IMR-90 (cell line): ENCODE measurements around the gene NEK6. TPM values are rescaled to one million over a fixed set of nuclear protein-coding genes. Genes with fewer than 3 reads are reported as not detected.

ENCODE experiments used
- ATAC-seq: fragments of 200-7000 bp; cut with Tn5 transposase; 2 replicates; pipeline ENCODE4 v1.9.1; 2020; ENCODE audit warnings: low read depth, mild to moderate bottlenecking, moderate library complexity
- BruUV-seq: library from RNA; stranded (reverse); fragments of 400-500 nt; replicated peaks from 2 replicates; lab custom pipeline; 2021; lab: Mats Ljungman, UMichigan
- CTCF ChIA-PET: fragments of 300-600 bp; formaldehyde crosslinking; extraction: SDS; loops from one replicate; lab custom pipeline; 2021; ENCODE audit warnings: antibody characterized with exemption; lab: Yijun Ruan, JAX
- POLR2A ChIA-PET: fragments of 300-600 bp; sonication (Branson Sonifier 250); formaldehyde crosslinking; loops from one replicate; lab custom pipeline; 2022; ENCODE audit warnings: antibody characterized with exemption; ENCODE audit not compliant: unreplicated experiment; lab: Charles Lee
- DNase-seq: peaks from one replicate; pipeline ENCODE4 v3.0.0; 2013
- H2AFZ ChIP-seq: replicated peaks from 2 replicates; pipeline ENCODE3; 2013; ENCODE audit warnings: low read length, mild to moderate bottlenecking; ENCODE audit not compliant: poor library complexity
- H2AK5ac ChIP-seq: 2 replicates; pipeline ENCODE4 v1.6.1; 2013; ENCODE audit warnings: low read depth, low read length, inconsistent platforms
- H2AK9ac ChIP-seq: replicated peaks from 2 replicates; pipeline ENCODE3; 2013; ENCODE audit warnings: mild to moderate bottlenecking, low read depth, low read length, moderate library complexity; ENCODE audit not compliant: poor library complexity
- H2BK120ac ChIP-seq: 2 replicates; pipeline ENCODE4 v1.6.1; 2013; ENCODE audit warnings: low read depth, low read length, inconsistent platforms
- H2BK15ac ChIP-seq: 3 replicates; pipeline ENCODE4 v1.6.1; 2013; ENCODE audit warnings: low read depth, low read length, inconsistent platforms
- H2BK20ac ChIP-seq: 2 replicates; pipeline ENCODE4 v1.6.1; 2013; ENCODE audit warnings: low read depth, mild to moderate bottlenecking, inconsistent platforms, low read length, moderate library complexity
- H2BK5ac ChIP-seq: 2 replicates; pipeline ENCODE4 v1.6.1; 2013; ENCODE audit warnings: mild to moderate bottlenecking, low read depth, low read length, inconsistent platforms; ENCODE audit not compliant: poor library complexity, severe bottlenecking
- H3K14ac ChIP-seq: replicated peaks from 2 replicates; pipeline ENCODE4 v1.6.1; 2013; ENCODE audit warnings: low read depth, low read length, inconsistent platforms
- H3K18ac ChIP-seq: 2 replicates; pipeline ENCODE4 v1.6.1; 2013; ENCODE audit warnings: low read depth, low read length, control low read depth
- H3K23ac ChIP-seq: 2 replicates; pipeline ENCODE4 v1.6.1; 2013; ENCODE audit warnings: low read depth, low read length, inconsistent platforms
- H3K27ac ChIP-seq: 2 replicates; pipeline ENCODE4 v1.5.1; 2013; ENCODE audit warnings: mild to moderate bottlenecking, control low read depth, low read length; ENCODE audit not compliant: insufficient read depth
- H3K27me3 ChIP-seq: 2 replicates; pipeline ENCODE4 v1.6.1; 2013; ENCODE audit warnings: low read length; ENCODE audit not compliant: control insufficient read depth, insufficient read depth
- H3K36me3 ChIP-seq: 2 replicates; pipeline ENCODE4 v1.6.1; 2013; ENCODE audit warnings: low read length, mixed read lengths; ENCODE audit not compliant: control insufficient read depth, insufficient read depth
- H3K4ac ChIP-seq: 2 replicates; pipeline ENCODE4 v1.6.1; 2013; ENCODE audit warnings: low read depth, low read length, inconsistent platforms
- H3K4me1 ChIP-seq: 2 replicates; pipeline ENCODE4 v1.6.1; 2013; ENCODE audit warnings: low read length, mixed read lengths; ENCODE audit not compliant: control insufficient read depth, insufficient read depth
- H3K4me2 ChIP-seq: 2 replicates; pipeline ENCODE4 v1.6.1; 2013; ENCODE audit warnings: low read depth, mild to moderate bottlenecking, control low read depth, low read length, moderate library complexity
- H3K4me3 ChIP-seq: 2 replicates; pipeline ENCODE4 v1.5.1; 2013; ENCODE audit warnings: low read depth, mild to moderate bottlenecking, control low read depth, low read length, moderate library complexity; ENCODE audit not compliant: insufficient read depth
- H3K56ac ChIP-seq: 2 replicates; pipeline ENCODE4 v1.6.1; 2013; ENCODE audit warnings: low read length, inconsistent platforms; ENCODE audit not compliant: insufficient read depth; ENCODE audit errors: extremely low read depth
- H3K79me1 ChIP-seq, 2 experiments: 2 replicates each; pipeline ENCODE4 v1.6.1; 2013; ENCODE audit warnings: low read length in 2 of 2, inconsistent platforms in 1 of 2, low read depth in 1 of 2
- H3K9ac ChIP-seq: 2 replicates; pipeline ENCODE4 v1.6.1; 2013; ENCODE audit warnings: low read depth, low read length, control low read depth
- H3K9me1 ChIP-seq: 2 replicates; pipeline ENCODE4 v1.6.1; 2013; ENCODE audit warnings: low read length, inconsistent platforms; ENCODE audit not compliant: insufficient read depth
- H3K9me3 ChIP-seq: 2 replicates; pipeline ENCODE4 v1.6.1; 2013; ENCODE audit warnings: low read length; ENCODE audit not compliant: control insufficient read depth, insufficient read depth
- H4K20me1 ChIP-seq: 2 replicates; pipeline ENCODE4 v1.6.1; 2013; ENCODE audit warnings: low read length, inconsistent platforms; ENCODE audit not compliant: insufficient read depth
- H4K5ac ChIP-seq: 2 replicates; pipeline ENCODE4 v1.6.1; 2013; ENCODE audit warnings: mild to moderate bottlenecking, low read depth, low read length, control low read depth
- H4K8ac ChIP-seq, 2 experiments: 2 replicates each; pipeline ENCODE4 v1.6.1; 2013; ENCODE audit warnings: low read depth in 2 of 2, low read length in 2 of 2, control low read depth in 1 of 2, inconsistent platforms in 1 of 2
- H4K91ac ChIP-seq: 2 replicates; pipeline ENCODE4 v1.6.1; 2013; ENCODE audit warnings: low read depth, low read length, inconsistent platforms; ENCODE audit not compliant: insufficient read depth
- BHLHE40 ChIP-seq: fragments of 150-350 bp; IDR thresholded peaks from 2 replicates; pipeline ENCODE4 v1.6.1; 2016; ENCODE audit warnings: mild to moderate bottlenecking, low read depth, low read length
- CEBPB ChIP-seq: IDR thresholded peaks from 2 replicates; pipeline ENCODE4 v1.6.1; 2012; ENCODE audit warnings: low read depth, low read length, improper control_type of control experiment
- CHD1 ChIP-seq: IDR thresholded peaks from 2 replicates; pipeline ENCODE4 v1.6.1; 2012; ENCODE audit warnings: low read depth, low read length, improper control_type of control experiment
- ELK1 ChIP-seq: fragments of 150-350 bp; IDR thresholded peaks from 2 replicates; pipeline ENCODE4 v1.6.1; 2016; ENCODE audit warnings: low read depth, mild to moderate bottlenecking, low read length, moderate library complexity, borderline replicate concordance
- FOS ChIP-seq: fragments of 150-350 bp; IDR thresholded peaks from 2 replicates; pipeline ENCODE4 v1.6.1; 2016; ENCODE audit warnings: low read depth, low read length
- MAFK ChIP-seq: IDR thresholded peaks from 2 replicates; pipeline ENCODE4 v1.6.1; 2012; ENCODE audit warnings: low read depth, low read length, improper control_type of control experiment
- RFX5 ChIP-seq: IDR thresholded peaks from 2 replicates; pipeline ENCODE4 v1.8.0; 2012; ENCODE audit warnings: low read depth, mild to moderate bottlenecking, low read length, moderate library complexity
- USF2 ChIP-seq: fragments of 150-350 bp; IDR thresholded peaks from 2 replicates; pipeline ENCODE4 v1.6.1; 2017; ENCODE audit warnings: mild to moderate bottlenecking, antibody characterized with exemption, low read length, low read depth
- WGBS, 2 experiments: methylation state at CpG; one replicate each; pipeline versions ENCODE4 v1.1.5 to v1.1.7; 2013; ENCODE audit warnings: missing lambda C conversion rate in 2 of 2; ENCODE audit not compliant: insufficient read length in 1 of 2; ENCODE audit errors: extremely low coverage in 2 of 2; 5-methylcytosine and 5-hydroxymethylcytosine counted together
- dilution Hi-C: fragments of 300-500 bp; cut with HindIII; formaldehyde crosslinking; loops from one replicate; pipeline ENCODE4 v1.14.3; 2018; ENCODE audit warnings: low sequenced_read_pairs; ENCODE audit not compliant: unreplicated experiment
- in situ Hi-C: fragments of 300-500 bp; cut with MboI; formaldehyde crosslinking; loops from 3 replicates; pipeline ENCODE4 v1.14.3; 2019; ENCODE audit warnings: low sequenced_read_pairs, inconsistent platforms, mixed read lengths
- intact Hi-C: fragments of 100-400 bp; cut with micrococcal nuclease; formaldehyde crosslinking; loops from 2 replicates; pipeline ENCODE4 v1.10.0; 2022
- polyA plus RNA-seq, 3 experiments: library from polyadenylated mRNA; depleted of rRNA; stranded (reverse); fragments of >200 nt; gene quantifications; 2 replicates each; pipeline ENCODE4 v1.2.3, GENCODE V29; 2012; ENCODE audit warnings: low replicate concordance in 1 of 3
- total RNA-seq: library from RNA; depleted of rRNA; stranded (reverse); fragments of >200 nt; gene quantifications from 2 replicates; pipeline ENCODE4 v1.2.3, GENCODE V29; 2012

The NEK6 gene
- total and polyA plus RNA-seq, 2 of the 4 experiments (the other 2 are of a cell fraction) = 79.9 to 112 TPM

GRCh38 chr9:124353166-124353768 is 95.5 kb downstream of the NEK6 start:
- H2BK20ac ChIP-seq = no peak overlapping the region; the same call in 1 of the 2 replicates
- no peak overlapping the region for H2BK120ac ChIP-seq
- dilution Hi-C loops (no loop called here), intact Hi-C loops (no loop called here), in situ Hi-C loops (no loop called here)
- peaks cover 82% of the 10 kb centered on the region for H3K36me3 ChIP-seq
- H3K9me1 ChIP-seq = peaks cover 33% of the 10 kb centered on the region
- H2BK15ac ChIP-seq = no peak overlapping the region
- no peak overlapping the region for H3K4me2 ChIP-seq
- no peak overlapping the region for H2AFZ ChIP-seq
- peak overlapping the region; percentile 26 for H2BK5ac ChIP-seq
- BruUV-seq = no TSS peak
- DNase-seq (no peak), ATAC-seq (no peak)
- H3K27me3 ChIP-seq = no peaks in the 10 kb centered on the region
- POLR2A ChIA-PET = no interaction called here
- H2AK9ac ChIP-seq = no peak overlapping the region
- H2AK5ac ChIP-seq = no peak overlapping the region
- H3K79me1 ChIP-seq = peaks cover 38 to 83% of the 10 kb centered on the region in 2 experiments
- H3K4ac ChIP-seq = no peak overlapping the region; the same call in 1 of the 2 replicates
- CTCF ChIA-PET = no interaction called here
- peak overlapping the region; percentile 17; the same call in 1 of the 2 replicates for H3K23ac ChIP-seq
- no peak overlapping the region for H4K5ac ChIP-seq
- WGBS, 2 experiments = 100% methylated on average over 2 of the region's 7 CpGs; no CpG with 5 or more reads in 1 of the 2 experiments
- peak overlapping the region in 1 of 2 experiments; percentile 5; a peak in 1 of 4 replicates for H4K8ac ChIP-seq
- H4K20me1 ChIP-seq = peaks cover 74% of the 10 kb centered on the region
- H3K9me3 ChIP-seq = no peaks in the 10 kb centered on the region
- H3K27ac ChIP-seq = 0 out of 2 replicates have a peak overlapping the region, but pooled peaks have one; percentile 17
- no peak overlapping the region for H4K91ac ChIP-seq
- no peak overlapping the region for H3K4me3 ChIP-seq
- no peak overlapping the region for H3K18ac ChIP-seq
- no peak overlapping the region for H3K56ac ChIP-seq
- TF ChIP-seq CEBPB (no peak), USF2 (no peak), MAFK (no peak), FOS (no peak), ELK1 (no peak), RFX5 (no peak), BHLHE40 (no peak), CHD1 (no peak)
- H3K4me1 ChIP-seq = peaks cover 12% of the 10 kb centered on the region
- no peak overlapping the region for H3K9ac ChIP-seq
- H3K14ac ChIP-seq = no peak overlapping the region
